ENCODE data around the gene WWOX. TPM values are rescaled to one million over a fixed set of nuclear protein-coding genes. Genes with fewer than 3 reads are reported as not detected.

Gene WWOX
- total and polyA plus RNA-seq, 2 of the 4 experiments (the other 2 are of a cell fraction), result 2.7 to 5.4 TPM

GRCh38 chr16:78493573-78493972 is 394.1 kb downstream of the WWOX start:
- intact Hi-C loops (cut with micrococcal nuclease), result no loop called here

More at GRCh38 chr16:78493573-78493972, 394.1 kb downstream of the WWOX start:
- DNase-seq (no peak), ATAC-seq (ENCODE audit: low read depth) (no peak)
- Histone ChIP-seq H3K18ac (ENCODE audit: low read depth, low read length) (no peak overlapping the region), H3K36me3 (ENCODE audit: control insufficient read depth, insufficient read depth, low read length) (no peaks in the 10 kb centered on the region), H3K4ac (ENCODE audit: low read depth, low read length) (no peak overlapping the region), H2BK120ac (ENCODE audit: low read depth, low read length) (no peak overlapping the region), H3K9ac (ENCODE audit: low read depth, low read length) (no peak overlapping the region), H3K27ac (ENCODE audit: insufficient read depth, low read length) (no peak overlapping the region), H3K4me1 (ENCODE audit: control insufficient read depth, insufficient read depth, low read length) (no peaks in the 10 kb centered on the region), H2AFZ (replicated peaks; ENCODE audit: low read length, poor library complexity) (no peak overlapping the region), H3K56ac (ENCODE audit: extremely low read depth, insufficient read depth, low read length) (no peak overlapping the region), H3K4me3 (ENCODE audit: insufficient read depth, low read depth, low read length) (no peak overlapping the region), H3K9me3 (ENCODE audit: control insufficient read depth, insufficient read depth, low read length) (peaks cover 23% of the 10 kb centered on the region), H4K5ac (ENCODE audit: low read depth, low read length) (no peak overlapping the region), H3K4me2 (ENCODE audit: low read depth, low read length) (no peak overlapping the region), H2AK9ac (replicated peaks; ENCODE audit: low read depth, low read length, poor library complexity) (no peak overlapping the region), H4K8ac (ENCODE audit: low read depth in 2 of 2, low read length in 2 of 2) (no peak overlapping the region), H4K91ac (ENCODE audit: insufficient read depth, low read depth, low read length) (no peak overlapping the region), H2AK5ac (ENCODE audit: low read depth, low read length) (no peak overlapping the region), H4K20me1 (ENCODE audit: insufficient read depth, low read length) (no peaks in the 10 kb centered on the region), H2BK20ac (ENCODE audit: low read depth, low read length) (no peak overlapping the region), H3K23ac (ENCODE audit: low read depth, low read length) (no peak overlapping the region), H3K14ac (replicated peaks; ENCODE audit: low read depth, low read length) (no peak overlapping the region), H2BK15ac (ENCODE audit: low read depth, low read length) (no peak overlapping the region), H3K27me3 (ENCODE audit: control insufficient read depth, insufficient read depth, low read length) (no peaks in the 10 kb centered on the region), H2BK5ac (ENCODE audit: low read depth, low read length, poor library complexity, severe bottlenecking) (no peak overlapping the region), H3K79me1 (ENCODE audit: low read depth in 1 of 2, low read length in 2 of 2) (no peaks in the 10 kb centered on the region), H3K9me1 (ENCODE audit: insufficient read depth, low read length) (no peaks in the 10 kb centered on the region)
- no TSS peak for BruUV-seq (replicated peaks)
- dilution Hi-C loops (cut with HindIII; ENCODE audit: low sequenced_read_pairs, unreplicated experiment), result no loop called here
- no peak for TF ChIP-seq POLR2A (IDR thresholded peaks at IDR 0.05; ENCODE audit: low read depth, low read length)
- TF ChIP-seq NFE2L2 (IDR thresholded peaks at IDR 0.05; ENCODE audit: low read depth, low read length), result no peak
- TF ChIP-seq RFX5 (IDR thresholded peaks at IDR 0.05; ENCODE audit: low read depth, low read length), result no peak
- no peak for TF ChIP-seq BHLHE40 (IDR thresholded peaks at IDR 0.05; ENCODE audit: low read depth, low read length)
- TF ChIP-seq MAFK (IDR thresholded peaks at IDR 0.05; ENCODE audit: low read depth, low read length), result no peak
- TF ChIP-seq CEBPB (IDR thresholded peaks at IDR 0.05; ENCODE audit: low read depth, low read length), result no peak
- TF ChIP-seq RAD21 (IDR thresholded peaks at IDR 0.05; ENCODE audit: low read length), result no peak
- TF ChIP-seq FOS (IDR thresholded peaks at IDR 0.05; ENCODE audit: low read depth, low read length), result no peak
- no peak for TF ChIP-seq CHD1 (IDR thresholded peaks at IDR 0.05; ENCODE audit: low read depth, low read length)
- in situ Hi-C loops (cut with MboI; ENCODE audit: low sequenced_read_pairs), result no loop called here
- CTCF ChIA-PET, result no interaction called here
- no CpG with 5 or more reads among the region's 8 CpGs for WGBS, 2 experiments (ENCODE audit: extremely low coverage in 2 of 2, insufficient read length in 1 of 2)
- POLR2A ChIA-PET (ENCODE audit: unreplicated experiment), result no interaction called here
